Gastroesophageal sphincter (tissue), 4 donors: ENCODE data around the gene BRD1. TPM values are rescaled to one million over a fixed set of nuclear protein-coding genes. Genes with fewer than 3 reads are reported as not detected.

Experiments used
- ATAC-seq: fragments of 150-250 bp; one replicate; pipeline ENCODE4 v1.9.1; 2016; ENCODE audit warnings: mild to moderate bottlenecking, moderate library complexity
- H3K27ac ChIP-seq, 4 donors: fragments of 200-600 bp; sonication (generic) in 3 of 4; 1 replicate in 3 of 4; 2 replicates in 1 of 4; pipeline ENCODE4 v1.5.1; 2016 to 2019
- H3K27me3 ChIP-seq: fragments of 200-600 bp; sonication (generic); one replicate; pipeline ENCODE4 v1.5.1; 2019
- H3K36me3 ChIP-seq, 2 donors: fragments of 200-600 bp; sonication (generic); one replicate each; pipeline ENCODE4 v1.5.1; 2019; ENCODE audit warnings: control low read depth in 1 of 2
- H3K4me1 ChIP-seq, 3 donors: fragments of 200-600 bp; sonication (generic); 1 replicate in 2 of 3; 2 replicates in 1 of 3; pipeline ENCODE4 v1.5.1; 2016 to 2019; ENCODE audit warnings: control low read depth in 2 of 3
- H3K4me3 ChIP-seq, 2 donors: fragments of 200-600 bp; sonication (generic); one replicate each; pipeline ENCODE4 v1.5.1; 2019; ENCODE audit warnings: mild to moderate bottlenecking in 1 of 2, moderate library complexity in 1 of 2
- H3K9me3 ChIP-seq, 3 donors: fragments of 200-600 bp; sonication (generic); one replicate each; pipeline ENCODE4 v1.5.1; 2017 to 2019; ENCODE audit warnings: control low read depth in 2 of 3
- CTCF ChIP-seq, 4 experiments: fragments of 200-600 bp in 2 of 4; fragments of 450-650 bp in 2 of 4; sonication (generic) in 1 of 4; IDR thresholded peaks; one replicate each; pipeline ENCODE4 v1.5.1; 2017 to 2019; ENCODE audit warnings: antibody characterized with exemption in 4 of 4, mild to moderate bottlenecking in 2 of 4, moderate library complexity in 2 of 4
- EP300 ChIP-seq: sonication (generic); formaldehyde crosslinking; IDR thresholded peaks from one replicate; pipeline ENCODE4 v1.6.1; 2017; ENCODE audit warnings: antibody characterized with exemption, mild to moderate bottlenecking
- POLR2A ChIP-seq, 2 donors: fragments of 450-650 bp; IDR thresholded peaks; one replicate each; pipeline ENCODE4 v1.6.1; 2017; ENCODE audit warnings: antibody characterized with exemption in 2 of 2, mild to moderate bottlenecking in 2 of 2, moderate library complexity in 1 of 2
- POLR2AphosphoS5 ChIP-seq: sonication (generic); formaldehyde crosslinking; IDR thresholded peaks from one replicate; pipeline ENCODE4 v1.6.1; 2017; ENCODE audit warnings: antibody characterized with exemption
- WGBS, 2 donors: methylation state at CpG; one replicate each; pipeline ENCODE4 v1.1.5; 2018; ENCODE audit warnings: low coverage in 1 of 2; 5-methylcytosine and 5-hydroxymethylcytosine counted together
- total RNA-seq, 4 donors: library from RNA; depleted of rRNA; stranded (reverse); fragments of >200 nt; gene quantifications; one replicate each; pipeline ENCODE4 v1.1.0, GENCODE V29; 2016

Gene BRD1
- total RNA-seq, 4 donors from 2014 or later, result 36.0 to 66.0 (median 45.5) TPM

GRCh38 chr22:49849161-49850020, 21.7 kb upstream of the BRD1 start:
- no CpG with 5 or more reads among the region's 89 CpGs for WGBS, 2 donors
- no peak for ATAC-seq

GRCh38 chr22:49848690-49849160, 21.1 kb upstream of the BRD1 start:
- ATAC-seq, result no peak

More at GRCh38 chr22:49849161-49850020, 21.7 kb upstream of the BRD1 start:
- peaks cover 0 to 39% (median 24%) of the 10 kb centered on the region in 3 donors for H3K4me1 ChIP-seq
- H3K4me3 ChIP-seq, result peak overlapping the region in 1 of 2 donors; percentile 54
- no peaks in the 10 kb centered on the region for H3K9me3 ChIP-seq
- peaks cover 58% of the 10 kb centered on the region for H3K27me3 ChIP-seq
- no peaks in the 10 kb centered on the region for H3K36me3 ChIP-seq
- TF ChIP-seq CTCF (IDR thresholded peaks at IDR 0.05) (no peak), EP300 (no peak), POLR2AphosphoS5 (no peak), POLR2A (IDR thresholded peaks at IDR 0.05) (no peak)
- H3K27ac ChIP-seq, result no peak overlapping the region

GRCh38 chr22:49847751-49848689, 20.3 kb upstream of the BRD1 start:
- H3K9me3 ChIP-seq, result no peaks in the 10 kb centered on the region
- peak overlapping the region in 1 of 4 donors; percentile 44 for H3K27ac ChIP-seq
- H3K4me3 ChIP-seq, result peak overlapping the region; percentile 5 to 54
- peaks cover 58% of the 10 kb centered on the region for H3K27me3 ChIP-seq
- TF ChIP-seq POLR2AphosphoS5, result no peak
- no peak for TF ChIP-seq CTCF (IDR thresholded peaks at IDR 0.05)
- TF ChIP-seq POLR2A (IDR thresholded peaks at IDR 0.05), result no peak
- no peak for TF ChIP-seq EP300
- H3K36me3 ChIP-seq, result no peaks in the 10 kb centered on the region
- ATAC-seq, result no peak
- WGBS, 2 donors, result 48 to 77% methylated on average over 4 to 15 of the region's 64 CpGs
- H3K4me1 ChIP-seq, result peaks cover 0 to 35% (median 24%) of the 10 kb centered on the region in 3 donors

More at GRCh38 chr22:49848690-49849160, 21.1 kb upstream of the BRD1 start:
- TF ChIP-seq POLR2AphosphoS5, result no peak
- TF ChIP-seq CTCF (IDR thresholded peaks at IDR 0.05), result no peak
- TF ChIP-seq EP300, result no peak
- TF ChIP-seq POLR2A (IDR thresholded peaks at IDR 0.05), result no peak
- no CpG with 5 or more reads among the region's 51 CpGs for WGBS, 2 donors
- no peaks in the 10 kb centered on the region for H3K36me3 ChIP-seq
- peak overlapping the region; percentile 5 to 54 for H3K4me3 ChIP-seq
- peaks cover 58% of the 10 kb centered on the region for H3K27me3 ChIP-seq
- H3K27ac ChIP-seq, result peak overlapping the region in 1 of 4 donors; percentile 44
- H3K4me1 ChIP-seq, result peaks cover 0 to 37% (median 24%) of the 10 kb centered on the region in 3 donors
- H3K9me3 ChIP-seq, result no peaks in the 10 kb centered on the region

GRCh38 chr22:49845666-49846459, 18.2 kb upstream of the BRD1 start:
- Histone ChIP-seq H3K4me1 (peaks cover 0 to 26% (median 18%) of the 10 kb centered on the region in 3 donors), H3K27ac (no peak overlapping the region), H3K36me3 (no peaks in the 10 kb centered on the region), H3K9me3 (no peaks in the 10 kb centered on the region), H3K27me3 (peaks cover 58% of the 10 kb centered on the region), H3K4me3 (no peak overlapping the region)
- WGBS, 2 donors, result 82 to 84% methylated on average over 6 to 16 of the region's 19 CpGs
- ATAC-seq, result no peak
- TF ChIP-seq POLR2AphosphoS5 (no peak), EP300 (no peak), POLR2A (IDR thresholded peaks at IDR 0.05) (no peak), CTCF (IDR thresholded peaks at IDR 0.05) (no peak)
